WTC11 (cell line): ENCODE measurements around the gene CCNQ. TPM values are rescaled to one million over a fixed set of nuclear protein-coding genes. Genes with fewer than 3 reads are reported as not detected.

Experiments
- ATAC-seq: fragments of 200-7000 bp; cut with Tn5 transposase; 2 replicates; pipeline ENCODE4 v1.10.0; 2021; ENCODE audit warnings: mild to moderate bottlenecking, moderate library complexity
- CTCF ChIA-PET: fragments of 300-600 bp; sonication (Branson Sonifier 250); formaldehyde crosslinking; loops from one replicate; lab custom pipeline; 2021; ENCODE audit warnings: antibody characterized with exemption; lab: Charles Lee
- POLR2A ChIA-PET: fragments of 350-600 bp; sonication (Branson Sonifier 250); formaldehyde crosslinking; loops from one replicate; lab custom pipeline; 2021; ENCODE audit warnings: antibody characterized with exemption; lab: Charles Lee
- DNase-seq: peaks from one replicate; pipeline ENCODE4 v3.0.0; 2021; ENCODE audit warnings: low spot score
- H3K27ac Mint-ChIP-seq: 2 replicates; pipeline ENCODE4 v1.8.0; 2021; ENCODE audit warnings: mixed read lengths
- H3K27me3 Mint-ChIP-seq: 2 replicates; pipeline ENCODE4 v1.8.0; 2021; ENCODE audit warnings: low read depth, mild to moderate bottlenecking, moderate library complexity, mixed read lengths
- H3K36me3 Mint-ChIP-seq: 2 replicates; pipeline ENCODE4 v1.8.0; 2021; ENCODE audit warnings: mixed read lengths
- H3K4me1 Mint-ChIP-seq: 2 replicates; pipeline ENCODE4 v1.8.0; 2022; ENCODE audit warnings: mixed read lengths
- H3K4me3 Mint-ChIP-seq: 2 replicates; pipeline ENCODE4 v1.8.0; 2021; ENCODE audit warnings: mild to moderate bottlenecking, moderate library complexity, mixed read lengths
- H3K9me3 Mint-ChIP-seq: 2 replicates; pipeline ENCODE4 v1.8.0; 2021; ENCODE audit warnings: mixed read lengths
- CBFB ChIP-seq: sonication (generic); formaldehyde crosslinking; IDR thresholded peaks from 2 replicates; pipeline ENCODE4 v1.8.1; 2022; ENCODE audit warnings: mild to moderate bottlenecking, low read depth, missing genetic modification reagents
- GABPB1 ChIP-seq: sonication (generic); formaldehyde crosslinking; IDR thresholded peaks from 2 replicates; pipeline ENCODE4 v1.8.1; 2023; ENCODE audit warnings: mild to moderate bottlenecking, missing genetic modification reagents
- GTF2I ChIP-seq: fragments of 250-450 bp; sonication (Bioruptor Pico); conservative IDR thresholded peaks from 2 replicates; pipeline ENCODE4 v1.4.0; 2021; ENCODE audit warnings: mild to moderate bottlenecking
- HMGXB4 ChIP-seq: sonication (generic); formaldehyde crosslinking; IDR thresholded peaks from 2 replicates; pipeline ENCODE4 v1.8.1; 2023; ENCODE audit warnings: mild to moderate bottlenecking, moderate library complexity, missing genetic modification reagents
- JUN ChIP-seq: sonication (generic); formaldehyde crosslinking; IDR thresholded peaks from 2 replicates; pipeline ENCODE4 v1.8.0; 2023; ENCODE audit warnings: mild to moderate bottlenecking, missing genetic modification reagents
- MAX ChIP-seq: sonication (generic); formaldehyde crosslinking; IDR thresholded peaks from 2 replicates; pipeline ENCODE4 v1.8.0; 2022; ENCODE audit warnings: mild to moderate bottlenecking, missing genetic modification reagents
- MYBL2 ChIP-seq: sonication (generic); formaldehyde crosslinking; IDR thresholded peaks from 2 replicates; pipeline ENCODE4 v1.8.1; 2023; ENCODE audit warnings: mild to moderate bottlenecking, moderate library complexity, missing genetic modification reagents
- NR1H2 ChIP-seq: sonication (generic); formaldehyde crosslinking; IDR thresholded peaks from 2 replicates; pipeline ENCODE4 v1.9.0; 2021; ENCODE audit warnings: mild to moderate bottlenecking, moderate library complexity, missing genetic modification reagents
- OVOL2 ChIP-seq: fragments of 250-450 bp; sonication (Bioruptor Pico); IDR thresholded peaks from 2 replicates; pipeline ENCODE4 v1.9.0; 2021; ENCODE audit warnings: mild to moderate bottlenecking, borderline replicate concordance
- PREB ChIP-seq: sonication (generic); formaldehyde crosslinking; IDR thresholded peaks from 2 replicates; pipeline ENCODE4 v1.8.1; 2022; ENCODE audit warnings: mild to moderate bottlenecking, missing genetic modification reagents, moderate library complexity, borderline replicate concordance
- SP1 ChIP-seq: sonication (generic); formaldehyde crosslinking; conservative IDR thresholded peaks from 2 replicates; pipeline ENCODE4 v1.8.1; 2022; ENCODE audit warnings: missing genetic modification reagents
- ZNF138 ChIP-seq: sonication (generic); formaldehyde crosslinking; conservative IDR thresholded peaks from 2 replicates; pipeline ENCODE4 v1.8.1; 2022; ENCODE audit warnings: mild to moderate bottlenecking, moderate library complexity, missing genetic modification reagents
- ZNF263 ChIP-seq: sonication (generic); formaldehyde crosslinking; IDR thresholded peaks from 2 replicates; pipeline ENCODE4 v1.8.1; 2022; ENCODE audit warnings: low read depth, mild to moderate bottlenecking, moderate library complexity, missing genetic modification reagents
- ZSCAN18 ChIP-seq: fragments of 250-450 bp; sonication (Bioruptor Pico); IDR thresholded peaks from 2 replicates; pipeline ENCODE4 v2.1.2; 2022; ENCODE audit warnings: mild to moderate bottlenecking, moderate library complexity
- total RNA-seq: library from RNA; stranded (reverse); gene quantifications from 3 replicates; pipeline ENCODE4 v1.2.3, GENCODE V29; 2021

The CCNQ gene
- total RNA-seq, 1 experiment from 2014 or later = 17.4 TPM

- TF ChIP-seq MYBL2 (CRISPR knock-in tag) (no peak), CBFB (CRISPR knock-in tag) (no peak), MAX (CRISPR knock-in tag) (no peak), SP1 (CRISPR knock-in tag) (no peak), HMGXB4 (CRISPR knock-in tag) (no peak)
- no peaks in the 10 kb centered on the region; the same call in 1 of the 2 replicates for H3K27me3 Mint-ChIP-seq
- H3K9me3 Mint-ChIP-seq = peaks cover 4% of the 10 kb centered on the region; the same call in 1 of the 2 replicates
- DNase-seq (no peak), ATAC-seq (no peak)
- no peaks in the 10 kb centered on the region for H3K4me1 Mint-ChIP-seq
- H3K4me3 Mint-ChIP-seq = no peak overlapping the region
- no peaks in the 10 kb centered on the region for H3K36me3 Mint-ChIP-seq
- CTCF ChIA-PET = interaction anchor here (1.2 to 3.3 kb wide), 2 partner anchors 10 to 13 kb away, joined by 4 to 20 read pairs; no protein-coding TSS in a partner anchor
- POLR2A ChIA-PET = no interaction called here
- no peak overlapping the region for H3K27ac Mint-ChIP-seq
These were observed 32.4 kb upstream of the CCNQ start for GRCh38 chrX:153631346-153631745.

- Mint-ChIP-seq H3K27ac (no peak overlapping the region), H3K4me1 (no peaks in the 10 kb centered on the region), H3K9me3 (peaks cover 4% of the 10 kb centered on the region; the same call in 1 of the 2 replicates), H3K27me3 (no peaks in the 10 kb centered on the region; the same call in 1 of the 2 replicates), H3K36me3 (no peaks in the 10 kb centered on the region), H3K4me3 (no peak overlapping the region)
- no peak for TF ChIP-seq ZNF263 (CRISPR knock-in tag)
- no peak for TF ChIP-seq ZNF138 (CRISPR knock-in tag)
- TF ChIP-seq ZSCAN18 (CRISPR knock-in tag) = no peak
- TF ChIP-seq OVOL2 (CRISPR knock-in tag) = no peak
- CTCF ChIA-PET = interaction anchor here (1.1 to 1.7 kb wide), 2 partner anchors 7 to 74 kb away, joined by 4 to 6 read pairs; no protein-coding TSS in a partner anchor
- DNase-seq = no peak
- POLR2A ChIA-PET = no interaction called here
- ATAC-seq = no peak
These were observed 29.7 kb upstream of the CCNQ start for GRCh38 chrX:153628665-153629064.

- Mint-ChIP-seq H3K27ac (no peak overlapping the region), H3K27me3 (no peaks in the 10 kb centered on the region; the same call in 1 of the 2 replicates), H3K4me3 (no peak overlapping the region), H3K9me3 (peaks cover 4% of the 10 kb centered on the region; the same call in 1 of the 2 replicates), H3K4me1 (no peaks in the 10 kb centered on the region), H3K36me3 (no peaks in the 10 kb centered on the region)
- CTCF ChIA-PET = interaction anchor here (1.1 to 1.7 kb wide), 2 partner anchors 8 to 74 kb away, joined by 4 to 6 read pairs; no protein-coding TSS in a partner anchor
- DNase-seq (no peak), ATAC-seq (no peak)
- TF ChIP-seq JUN (CRISPR knock-in tag) (no peak), NR1H2 (CRISPR knock-in tag) (no peak), PREB (no peak)
- POLR2A ChIA-PET = no interaction called here
These were observed 29.2 kb upstream of the CCNQ start for GRCh38 chrX:153628129-153628528.

- CTCF ChIA-PET = interaction anchor here (1.1 kb wide), 1 partner anchor 8 kb away, joined by 6 read pairs; no protein-coding TSS in a partner anchor
These were observed 28.8 kb upstream of the CCNQ start for GRCh38 chrX:153627675-153628111.

More at GRCh38 chrX:153627675-153628111, 28.8 kb upstream of the CCNQ start:
- POLR2A ChIA-PET = no interaction called here
- ATAC-seq (no peak), DNase-seq (no peak)
- H3K36me3 Mint-ChIP-seq = no peaks in the 10 kb centered on the region
- no peak overlapping the region for H3K27ac Mint-ChIP-seq
- peaks cover 4% of the 10 kb centered on the region; the same call in 1 of the 2 replicates for H3K9me3 Mint-ChIP-seq
- TF ChIP-seq GABPB1 (0 out of 2 replicates have a peak, but pooled peaks have one; percentile 29), GTF2I (CRISPR knock-in tag) (no peak)
- H3K4me1 Mint-ChIP-seq = no peaks in the 10 kb centered on the region
- H3K27me3 Mint-ChIP-seq = no peaks in the 10 kb centered on the region; the same call in 1 of the 2 replicates
- H3K4me3 Mint-ChIP-seq = no peak overlapping the region
